HPDE6-E6E7 (cell line): ENCODE data around the gene SMCHD1.
"Not testable (repeated sequence)": the region's sequence is repeated elsewhere in the genome, so short reads cannot be mapped to it uniquely, and the experiment has no call there.

Experiments used
- DNase-seq: peaks from one replicate; pipeline ENCODE4 v3.0.0; 2011; ENCODE audit warnings: missing footprints; ENCODE audit errors: extremely low spot score

The SMCHD1 gene

DNA sequence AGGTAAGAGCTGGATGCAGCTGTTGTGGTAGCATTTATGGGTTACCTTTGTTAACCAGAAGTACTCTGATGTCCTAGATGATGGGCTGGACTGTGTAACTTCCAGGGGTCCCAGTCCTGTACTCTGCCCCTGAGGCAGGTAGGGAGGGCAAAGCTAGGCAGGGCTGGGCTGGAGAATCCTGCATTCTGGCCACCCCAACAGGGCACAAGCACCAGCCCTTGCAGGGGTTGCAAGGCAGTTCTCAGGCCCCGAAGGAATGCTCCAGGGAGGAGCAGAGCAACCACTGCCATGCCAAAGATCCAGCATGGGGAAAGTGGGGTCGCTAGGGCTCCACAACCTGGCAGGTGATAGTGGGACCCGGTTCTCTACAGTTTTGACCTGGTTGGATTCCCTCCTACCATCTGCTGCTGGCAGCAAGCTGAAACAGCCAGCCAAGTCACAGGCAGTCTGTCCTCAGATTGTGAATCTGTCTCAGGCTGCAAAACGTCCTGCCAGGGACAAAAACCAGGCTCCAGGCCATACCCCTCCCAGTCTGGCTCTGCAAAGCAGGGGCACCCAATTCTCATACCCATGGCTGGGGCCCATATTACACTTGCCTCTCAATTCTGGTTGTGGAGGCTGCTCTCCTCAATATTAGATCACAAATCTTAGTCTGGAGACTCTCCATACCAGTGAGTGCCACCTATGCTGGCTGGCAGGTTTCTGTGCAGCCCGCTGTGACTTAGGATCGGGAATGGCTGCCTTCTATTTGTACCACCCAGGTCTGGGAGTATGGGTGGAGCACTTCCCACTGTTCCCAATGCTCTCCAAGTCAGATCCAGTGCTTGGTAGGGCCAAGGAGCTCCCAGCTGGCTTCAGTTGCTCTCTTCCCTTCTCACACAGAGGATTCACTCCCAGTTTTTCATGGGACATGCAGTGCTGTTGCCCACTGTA is 61.1 kb downstream of the SMCHD1 start:
- DNase-seq: no peak

DNA sequence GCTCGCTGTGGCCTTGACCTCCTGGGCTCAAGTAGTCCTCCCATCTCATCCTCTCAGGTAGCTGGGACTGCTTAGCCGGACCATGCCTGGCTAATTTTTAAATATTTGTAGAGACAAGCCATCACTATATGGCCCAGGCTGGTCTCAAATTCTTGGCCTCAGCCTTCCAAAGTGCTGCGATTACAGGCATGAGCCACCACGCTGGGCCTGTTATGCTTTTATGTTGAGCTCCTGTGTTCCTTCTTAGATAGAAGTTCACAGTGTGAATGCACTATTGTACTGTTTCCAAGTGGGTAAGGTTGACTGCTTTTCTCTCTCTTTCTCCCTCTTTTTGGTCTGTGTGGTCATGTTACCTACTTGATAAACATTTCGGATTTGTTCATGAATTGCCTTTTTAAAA is 61.9 kb downstream of the SMCHD1 start:
- no peak for DNase-seq

DNA sequence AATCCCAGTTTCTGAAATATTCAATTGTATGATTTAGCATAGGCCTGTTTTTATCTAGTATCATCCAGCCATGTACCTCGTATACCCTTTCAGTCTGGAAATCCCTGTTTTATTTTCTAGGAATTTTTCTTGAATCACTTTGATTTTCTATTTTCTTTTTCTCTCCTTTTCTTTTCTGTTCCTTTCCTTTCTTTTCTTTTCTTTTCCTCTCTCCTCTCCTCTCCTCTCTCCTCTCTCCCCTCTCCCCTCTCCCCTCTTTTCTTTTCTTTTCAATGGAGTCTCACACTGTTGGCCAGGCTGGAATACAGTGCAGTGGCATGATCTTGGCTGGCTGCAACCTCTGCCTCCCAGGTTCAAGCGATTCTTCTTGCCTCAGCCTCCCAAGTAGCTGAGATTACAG is 63.5 kb downstream of the SMCHD1 start:
- DNase-seq: no peak

DNA sequence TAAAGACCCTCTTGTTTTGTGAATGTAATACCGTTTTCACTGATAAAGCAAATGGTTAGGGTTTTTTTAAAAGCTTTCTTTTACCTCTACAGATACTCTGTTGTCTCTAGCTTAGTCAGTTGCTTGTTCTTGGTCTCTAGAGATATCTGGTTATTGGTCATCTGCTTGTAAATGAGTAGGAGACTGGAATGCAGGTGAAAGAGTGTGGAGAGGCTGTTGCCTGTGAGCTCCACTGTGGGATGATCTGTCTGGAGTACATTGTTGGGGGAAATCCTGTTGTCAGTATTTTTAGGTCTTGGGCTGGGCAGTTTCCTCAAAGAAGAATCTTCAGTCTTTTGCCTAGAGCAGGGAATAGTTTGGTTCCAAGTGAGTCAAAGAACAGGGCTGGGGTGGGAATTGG is 67.7 kb downstream of the SMCHD1 start:
- no peak for DNase-seq

DNA sequence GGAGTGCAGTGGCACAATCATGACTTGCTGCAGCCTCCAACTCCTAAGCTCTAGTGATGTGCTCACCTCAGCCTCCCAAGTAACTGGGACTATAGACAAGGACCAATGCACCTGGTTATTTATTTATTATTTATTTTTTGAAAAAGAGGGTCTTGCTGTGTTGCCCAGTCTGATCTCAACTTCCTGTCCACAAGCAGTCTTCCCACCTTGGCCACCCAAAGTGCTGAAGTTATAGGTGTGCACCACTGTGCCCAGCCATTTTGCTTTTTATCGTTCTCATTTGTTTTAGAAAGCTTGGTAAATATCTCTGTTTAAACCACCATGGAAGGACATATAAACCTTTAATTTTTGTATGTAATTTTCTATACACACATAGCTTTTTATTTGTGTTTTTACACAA is 74.2 kb downstream of the SMCHD1 start:
- DNase-seq: no peak

DNA sequence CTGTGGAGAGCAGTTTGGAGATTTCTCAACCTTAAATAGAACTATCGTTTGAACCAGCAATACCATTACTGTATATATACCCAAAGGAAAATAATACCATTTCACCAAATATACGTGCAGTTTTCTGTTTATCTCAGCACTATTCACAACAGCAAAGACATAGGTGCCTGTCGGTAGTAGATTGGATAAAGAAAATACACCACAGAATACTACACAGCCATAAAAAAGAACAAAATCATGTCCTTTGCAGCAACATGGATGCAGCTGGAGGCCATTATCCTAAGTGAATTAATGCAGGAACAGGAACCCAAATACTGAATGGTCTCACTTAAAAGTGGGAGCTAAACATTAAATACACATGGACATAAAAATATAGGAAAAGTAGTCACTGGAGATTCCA is 81.3 kb downstream of the SMCHD1 start:
- no peak for DNase-seq

DNA sequence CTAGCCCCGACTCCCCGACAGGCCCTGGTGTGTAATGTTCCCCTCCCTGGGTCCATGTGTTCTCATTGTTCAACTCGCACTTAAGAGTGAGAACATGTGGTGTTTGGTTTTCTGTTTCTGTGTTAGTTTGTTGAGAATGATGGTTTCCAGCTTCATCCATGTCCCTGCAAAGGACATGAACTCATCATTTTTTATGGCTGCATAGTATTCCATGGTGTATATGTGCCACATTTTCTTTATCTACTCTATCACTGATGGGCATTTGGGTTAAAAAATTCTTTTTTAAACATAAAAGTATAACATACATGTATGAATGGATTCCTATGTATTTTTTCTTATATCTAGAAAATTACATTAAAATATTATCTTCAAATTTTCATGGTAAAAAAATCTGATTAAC is 84.6 kb downstream of the SMCHD1 start:
- not testable (repeated sequence) for DNase-seq

DNA sequence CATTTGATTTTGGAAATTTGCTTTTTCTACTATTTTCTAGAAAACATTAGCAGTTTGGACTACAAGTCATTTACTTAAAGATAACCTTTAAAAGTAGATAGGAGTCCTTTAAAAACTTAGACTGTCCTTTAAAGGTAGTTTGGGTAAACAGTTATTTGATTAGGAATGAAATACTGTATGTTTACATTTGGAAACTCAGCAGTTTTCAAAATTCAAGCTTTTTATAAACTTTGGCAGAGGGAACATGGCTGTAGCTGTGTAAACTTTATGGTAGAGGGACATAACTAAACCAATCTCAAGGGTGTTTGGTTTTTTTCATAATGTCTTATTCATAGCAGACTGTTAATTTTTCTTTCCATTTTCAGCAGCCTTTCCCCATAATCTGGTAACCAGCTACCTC is 90.7 kb downstream of the SMCHD1 start:
- DNase-seq: no peak

DNA sequence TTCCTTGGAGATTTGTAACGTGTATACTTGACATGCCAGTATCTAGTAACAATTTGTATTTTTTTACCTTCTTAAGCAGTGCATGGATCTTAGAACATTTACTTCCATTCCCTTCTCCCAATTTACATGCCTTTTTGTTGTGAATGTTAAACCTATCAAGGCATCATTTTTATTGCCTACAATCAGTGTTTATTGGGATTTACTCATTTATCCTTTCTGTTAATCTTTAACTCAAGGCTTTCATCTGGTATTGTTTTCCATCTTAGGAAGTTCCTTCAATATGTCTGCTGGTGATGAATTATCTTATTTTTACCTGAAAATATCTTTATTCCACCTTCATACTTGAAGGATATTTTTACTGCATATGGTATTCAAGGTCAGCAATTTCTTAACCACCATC is 102.8 kb downstream of the SMCHD1 start:
- no peak for DNase-seq

DNA sequence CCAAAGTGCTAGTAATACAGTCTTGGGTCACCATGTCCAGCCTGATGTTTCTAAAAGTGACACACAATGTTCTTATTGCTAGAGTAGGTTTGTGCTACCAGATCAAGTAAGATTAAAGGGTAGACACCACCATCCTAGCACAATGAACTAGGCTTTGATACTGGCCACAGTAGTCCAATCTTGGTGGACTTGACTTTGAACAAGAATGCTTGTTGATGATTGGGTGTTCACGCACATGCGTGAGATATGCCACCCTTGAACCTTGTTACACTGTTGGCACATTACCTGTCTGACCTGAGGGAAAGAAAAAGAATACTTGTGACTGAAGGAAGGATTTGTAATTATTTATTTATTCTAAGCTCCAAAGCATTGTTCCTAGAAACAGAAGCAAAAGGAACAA is 119.1 kb downstream of the SMCHD1 start:
- DNase-seq: no peak

DNA sequence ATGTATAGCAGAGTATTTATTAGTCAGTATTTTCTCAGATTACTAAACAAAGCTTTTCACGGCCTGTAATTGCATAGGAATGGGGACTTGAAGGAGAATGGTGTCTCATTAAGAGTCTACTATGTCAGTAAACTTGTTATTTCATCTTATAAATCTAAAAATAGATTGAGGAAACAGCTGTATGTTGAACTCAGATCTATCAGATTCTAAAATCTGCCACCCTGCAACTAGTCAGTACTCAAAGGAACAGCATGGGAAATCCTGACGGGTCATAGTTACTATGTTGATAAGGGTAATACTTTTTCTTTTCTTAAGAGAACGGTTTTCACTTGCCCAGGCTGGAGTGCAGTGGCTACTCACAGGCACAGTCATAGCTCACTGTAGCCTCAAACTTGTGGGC is 121.1 kb downstream of the SMCHD1 start:
- DNase-seq: no peak

DNA sequence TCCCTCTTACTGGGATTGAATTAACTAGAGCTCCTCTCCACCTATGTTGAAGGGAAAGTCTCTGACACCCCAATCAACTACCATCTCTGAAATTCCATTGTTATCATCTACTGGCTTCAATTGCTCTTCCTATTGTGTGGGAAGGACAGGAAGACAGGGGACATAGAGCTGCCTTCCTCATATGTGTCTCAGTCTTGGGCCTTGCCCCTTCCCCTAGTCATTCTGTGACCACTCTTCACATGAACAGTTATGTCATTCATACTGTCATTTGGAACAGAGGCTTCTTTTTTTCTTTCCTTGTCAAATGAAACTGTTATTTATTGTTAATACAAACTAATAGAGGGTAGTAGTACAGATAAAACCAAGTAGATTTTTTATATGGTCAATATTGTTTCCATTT is 121.7 kb downstream of the SMCHD1 start:
- no peak for DNase-seq

DNA sequence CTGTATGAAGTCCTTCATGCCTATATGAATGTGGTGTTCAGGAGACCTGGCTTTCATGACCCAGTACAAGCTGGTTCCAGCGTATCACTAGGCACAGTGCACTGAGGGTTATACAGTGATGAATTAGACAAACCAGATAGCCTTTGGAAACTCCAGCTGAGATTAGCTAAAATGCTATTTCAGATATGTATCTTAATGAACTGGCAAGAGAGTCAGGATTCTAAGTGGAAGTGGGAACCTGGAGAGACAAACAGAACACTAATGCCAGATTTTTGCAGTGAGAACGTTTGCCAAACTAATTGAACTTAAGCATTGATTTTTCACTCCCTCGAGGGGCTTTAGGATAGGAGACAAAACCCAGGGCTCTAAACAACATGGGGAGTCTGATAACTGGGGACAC is 125.2 kb downstream of the SMCHD1 start:
- no peak for DNase-seq

DNA sequence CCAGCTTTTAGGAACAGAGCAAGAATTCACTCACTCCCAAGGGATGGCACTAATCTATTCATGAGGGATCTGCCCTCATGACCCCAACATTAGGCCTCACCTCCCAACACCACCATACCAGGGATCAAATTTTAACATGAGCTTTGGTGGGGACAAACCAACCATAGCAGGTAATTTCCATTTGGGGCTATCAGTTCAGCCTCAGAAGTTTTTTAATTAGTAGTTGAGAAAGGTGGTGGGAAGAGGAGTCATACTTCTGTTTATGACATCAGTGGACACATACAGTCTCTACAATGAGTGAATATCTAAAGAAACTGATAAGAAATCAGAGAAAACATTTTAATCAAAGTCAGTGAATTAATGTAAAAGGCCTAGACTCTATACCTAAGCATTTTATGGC is 131.7 kb downstream of the SMCHD1 start:
- DNase-seq: no peak

DNA sequence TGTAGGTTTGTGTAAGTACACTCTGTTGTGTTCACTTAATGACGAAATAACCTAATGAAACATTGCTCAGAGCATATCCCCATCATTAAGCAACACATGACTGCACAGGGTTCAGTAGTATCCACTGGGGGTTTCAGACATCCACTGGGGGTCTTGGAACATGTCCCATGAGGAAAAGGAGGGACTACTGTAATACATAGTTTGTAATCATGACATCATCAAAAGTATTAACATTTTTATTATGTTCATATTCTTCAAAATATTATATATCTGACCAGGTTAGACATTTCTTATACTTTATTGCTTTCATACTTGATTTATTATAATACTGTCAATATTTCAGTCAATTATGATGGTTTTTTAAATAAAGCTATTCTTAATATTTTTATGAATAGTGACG is 136.9 kb downstream of the SMCHD1 start:
- no peak for DNase-seq

DNA sequence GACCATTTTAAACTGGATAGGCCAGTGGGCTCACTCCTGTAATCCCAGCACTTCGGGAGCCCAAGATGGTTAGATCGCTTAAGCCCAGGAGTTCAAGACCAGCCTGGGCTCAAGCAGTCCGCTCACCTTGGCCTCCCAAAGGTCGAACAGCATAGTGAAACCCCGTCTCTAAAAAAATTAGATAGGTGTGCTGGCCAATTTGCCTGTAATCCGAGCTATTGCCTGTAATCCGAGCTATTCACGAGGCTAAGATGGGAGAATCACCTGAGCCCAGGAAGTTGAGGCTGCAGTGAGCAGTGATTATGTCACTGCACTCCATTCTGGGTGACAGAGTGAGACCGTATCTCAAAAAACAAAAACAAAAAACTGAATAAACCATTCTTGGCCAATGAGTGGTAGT is 138.6 kb downstream of the SMCHD1 start:
- no peak for DNase-seq

DNA sequence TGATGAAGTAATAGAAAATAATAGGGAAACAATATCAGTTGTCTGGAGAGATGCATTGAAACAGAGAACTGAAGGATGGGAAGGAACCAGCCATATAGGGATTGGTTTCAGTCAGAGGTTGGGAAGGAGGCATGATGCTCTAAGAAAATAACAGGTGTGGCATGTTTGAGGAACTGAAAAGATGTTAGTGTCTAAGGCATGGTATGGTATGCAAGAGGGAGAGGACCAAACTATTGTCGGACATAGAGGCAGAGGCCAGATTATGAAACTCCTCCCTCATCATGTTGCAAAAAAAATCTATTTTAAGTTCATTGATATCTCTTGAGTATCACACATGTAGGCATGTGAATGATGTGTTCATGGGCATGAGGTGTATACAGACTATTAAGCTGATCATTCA is 142.4 kb downstream of the SMCHD1 start:
- no peak for DNase-seq

DNA sequence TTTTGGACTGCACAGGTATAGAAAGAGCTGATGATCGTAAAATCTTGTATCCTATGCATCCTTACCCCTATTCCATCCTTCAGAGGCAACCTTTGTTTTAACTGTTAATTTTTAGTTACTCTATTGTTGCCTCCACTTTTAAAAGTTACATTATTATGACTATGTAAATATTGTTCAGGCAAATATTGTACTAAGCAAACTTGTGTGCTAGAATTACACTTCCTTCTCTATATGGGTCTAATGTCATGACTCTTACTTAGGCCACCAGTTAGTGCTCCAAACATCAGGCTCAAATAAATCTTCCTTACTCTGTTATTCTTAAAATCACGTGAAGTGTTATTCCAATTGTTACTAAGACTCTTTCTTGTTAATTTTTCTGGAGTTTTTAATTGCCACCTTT is 143.8 kb downstream of the SMCHD1 start:
- DNase-seq: no peak

DNA sequence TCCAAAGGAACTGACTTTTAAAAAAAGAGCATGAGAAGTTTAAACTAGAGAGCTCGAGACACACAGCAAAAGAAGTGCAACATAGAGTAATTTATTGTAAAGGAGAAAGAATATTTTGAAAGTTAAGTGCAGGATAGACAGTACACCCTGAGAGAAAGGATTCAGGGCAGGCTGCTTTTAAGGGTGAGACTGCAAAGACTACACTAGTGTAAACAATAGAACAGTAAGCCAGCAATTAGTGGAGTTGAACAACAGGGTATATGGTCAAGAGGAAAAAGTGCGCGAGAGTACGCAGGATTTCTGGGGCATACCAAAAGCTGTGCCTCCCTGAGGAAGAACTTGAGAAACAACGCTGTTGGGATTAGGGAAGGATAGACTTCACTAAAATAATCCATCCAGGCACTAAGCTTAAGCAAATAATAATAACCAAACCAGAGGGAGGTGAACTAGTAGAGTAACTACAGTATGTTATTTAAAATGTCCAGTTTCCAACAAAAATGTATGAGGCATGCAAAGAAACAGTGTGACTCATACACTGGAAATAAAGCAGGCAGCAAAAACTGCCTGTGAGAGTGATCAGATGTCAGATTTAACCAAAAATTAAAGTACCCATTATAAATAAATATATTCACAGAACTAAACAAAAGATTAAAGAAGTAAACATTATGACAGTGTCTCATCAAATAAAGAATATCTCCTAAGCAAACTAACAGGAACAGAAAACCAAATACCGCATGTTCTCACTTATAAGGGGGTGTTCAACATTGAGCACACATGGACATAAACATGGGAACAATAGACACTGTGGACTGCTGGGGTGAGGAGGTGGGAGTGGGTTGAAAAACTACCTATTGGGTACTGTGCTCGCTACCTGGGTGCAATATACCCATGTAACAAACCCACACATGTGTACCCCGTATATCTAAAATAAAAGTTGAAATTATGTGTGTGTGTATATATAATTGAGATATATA is 150.7 kb downstream of the SMCHD1 start:
- no peak for DNase-seq

DNA sequence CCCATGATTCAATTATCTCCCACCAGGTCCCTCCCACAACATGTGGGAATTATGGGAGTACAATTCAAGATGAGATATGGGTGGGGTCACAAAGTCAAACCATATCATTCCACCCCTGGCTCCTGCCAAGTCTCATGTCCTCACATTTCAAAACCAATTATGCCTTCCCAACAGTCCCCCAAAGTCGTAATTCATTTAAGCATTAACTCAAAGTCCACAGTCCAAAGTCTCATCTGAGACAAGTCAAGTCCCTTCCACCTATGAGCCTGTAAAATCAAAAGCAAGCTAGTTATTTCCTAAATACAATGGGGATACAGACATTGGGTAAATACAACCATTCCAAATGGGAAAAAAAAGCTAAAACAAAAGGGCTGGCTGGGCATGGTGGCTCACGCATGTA is 153.1 kb downstream of the SMCHD1 start:
- DNase-seq: not testable (repeated sequence)

DNA sequence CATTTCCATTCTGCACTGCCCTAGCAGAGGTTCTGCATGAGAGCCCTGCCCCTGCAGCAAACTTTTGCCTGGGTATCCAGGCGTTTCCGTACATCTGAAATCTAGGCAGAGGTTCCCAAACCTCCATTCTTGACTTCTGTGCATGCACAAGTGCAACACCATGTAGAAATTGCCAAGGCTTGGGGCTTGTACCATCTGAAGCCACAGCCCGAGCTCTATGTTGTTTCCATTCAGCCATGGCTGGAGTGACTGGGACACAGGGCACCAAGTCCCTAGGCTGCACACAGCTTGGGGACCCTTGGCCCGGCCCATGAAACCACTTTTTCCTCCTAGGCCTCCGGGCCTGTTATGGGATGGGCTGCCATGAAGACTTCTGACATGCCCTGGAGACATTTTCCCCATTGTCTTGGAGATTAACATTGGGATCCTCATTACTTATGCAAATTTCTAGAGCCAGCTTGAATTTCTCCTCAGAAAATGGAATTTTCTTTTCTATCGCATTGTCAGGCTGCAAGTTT is 154.2 kb downstream of the SMCHD1 start:
- not testable (repeated sequence) for DNase-seq

DNA sequence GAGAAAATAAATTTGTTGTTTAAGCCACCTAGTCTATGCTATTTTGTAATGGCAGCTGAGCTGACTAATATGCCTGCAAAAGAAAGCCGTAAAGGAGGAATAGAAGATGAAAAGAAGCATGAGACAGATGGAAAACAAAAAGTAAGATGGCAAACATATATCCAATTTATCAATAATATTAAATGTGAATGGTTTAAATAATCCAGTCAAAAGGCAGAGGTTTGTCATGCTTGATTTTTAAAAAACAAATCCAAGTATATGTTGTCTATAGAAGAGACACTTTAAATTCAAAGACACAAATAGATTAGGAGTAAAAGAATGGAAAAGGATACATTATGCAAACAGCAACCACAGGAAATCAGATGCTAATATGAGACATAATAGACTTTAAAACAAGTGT is 155.9 kb downstream of the SMCHD1 start:
- DNase-seq: no peak
